GM12878 (cell line): Measurements from ENCODE around the gene DDX23. TPM values are rescaled to one million over a fixed set of nuclear protein-coding genes. Genes with fewer than 3 reads are reported as not detected.

Source experiments
- ATAC-seq: fragments of 200-7000 bp; cut with Tn5 transposase; 3 replicates; pipeline ENCODE4 v1.9.1; 2020; ENCODE audit warnings: mild to moderate bottlenecking, moderate library complexity
- BruUV-seq: library from RNA; stranded (reverse); fragments of 400-500 nt; replicated peaks from 2 replicates; lab custom pipeline; 2021; lab: Mats Ljungman, UMichigan
- CTCF ChIA-PET: fragments of 300-600 bp; sonication (Branson Sonifier 250); formaldehyde crosslinking; extraction: SDS; loops from one replicate; lab custom pipeline; 2021; ENCODE audit warnings: inconsistent platforms; lab: Yijun Ruan, JAX
- POLR2A ChIA-PET: fragments of 350-600 bp; formaldehyde crosslinking; extraction: SDS; loops from one replicate; lab custom pipeline; 2021; ENCODE audit warnings: inconsistent platforms; lab: Charles Lee
- RAD21 ChIA-PET: fragments of 300-600 bp; sonication (Branson Sonifier 250); formaldehyde crosslinking; loops from one replicate; lab custom pipeline; 2023; ENCODE audit warnings: antibody characterized with exemption; ENCODE audit not compliant: unreplicated experiment; lab: Charles Lee
- SMC1A ChIA-PET: fragments of 300-600 bp; sonication (Branson Sonifier 250); formaldehyde crosslinking; loops from one replicate; lab custom pipeline; 2023; ENCODE audit not compliant: unreplicated experiment, uncharacterized antibody; lab: Charles Lee
- DNase-seq: peaks from one replicate; pipeline ENCODE4 v3.0.0-alpha.2; 2011; ENCODE audit warnings: low read depth, low spot score
- FAIRE-seq: peaks from 3 replicates; lab custom pipeline; 2011; peaks lifted over from hg19 to GRCh38; lab: Jason Lieb, UNC
- H2AFZ ChIP-seq: 2 replicates; pipeline ENCODE4 v1.6.0; 2011; ENCODE audit warnings: low read depth, low read length, control low read depth; ENCODE audit not compliant: control insufficient read depth
- H3K27ac ChIP-seq: 2 replicates; pipeline ENCODE4 v1.5.1; 2011; ENCODE audit warnings: control low read depth; ENCODE audit not compliant: control insufficient read depth, insufficient read depth
- H3K27me3 ChIP-seq, 2 experiments: replicated peaks in 1 of 2; 2 replicates each; pipeline versions ENCODE4 v1.6.0 to v1.6.1; 2011; ENCODE audit warnings: low read length in 1 of 2; ENCODE audit not compliant: control insufficient read depth in 2 of 2, insufficient read depth in 2 of 2
- H3K36me3 ChIP-seq, 2 experiments: 2 replicates each; pipeline ENCODE4 v1.5.1; 2011; ENCODE audit warnings: low read length in 1 of 2; ENCODE audit not compliant: control insufficient read depth in 2 of 2, insufficient read depth in 2 of 2
- H3K4me1 ChIP-seq: 2 replicates; pipeline ENCODE4 v1.6.1; 2011; ENCODE audit warnings: mild to moderate bottlenecking, low read length, moderate library complexity, mixed read lengths; ENCODE audit not compliant: control insufficient read depth, insufficient read depth
- H3K4me2 ChIP-seq: 2 replicates; pipeline ENCODE4 v1.6.0; 2011; ENCODE audit warnings: control low read depth; ENCODE audit not compliant: control insufficient read depth, insufficient read depth
- H3K4me3 ChIP-seq: fragments of 200-600 bp; sonication (generic); 2 replicates; pipeline ENCODE4 v1.5.1; 2016
- H3K79me2 ChIP-seq: 2 replicates; pipeline ENCODE4 v1.6.0; 2011; ENCODE audit warnings: low read length; ENCODE audit not compliant: control insufficient read depth, insufficient read depth
- H3K9ac ChIP-seq: 2 replicates; pipeline ENCODE4 v1.8.0; 2011; ENCODE audit warnings: low read length, control low read depth, mixed read lengths; ENCODE audit not compliant: control insufficient read depth, insufficient read depth
- H3K9me3 ChIP-seq: replicated peaks from 3 replicates; pipeline ENCODE4 v1.5.1; 2011; ENCODE audit warnings: mild to moderate bottlenecking, low read length; ENCODE audit not compliant: control insufficient read depth, insufficient read depth
- H4K20me1 ChIP-seq: 2 replicates; pipeline ENCODE4 v1.6.0; 2011; ENCODE audit not compliant: control insufficient read depth, insufficient read depth
- ZNF24 ChIP-seq: fragments of 450-650 bp; IDR thresholded peaks from 2 replicates; pipeline ENCODE4 v1.6.1; 2017; ENCODE audit warnings: antibody characterized with exemption, mild to moderate bottlenecking
- WGBS: methylation state at CpG from one replicate; pipeline ENCODE4 v1.1.6; 2016; ENCODE audit warnings: low lambda C conversion rate; ENCODE audit not compliant: insufficient replicate concordance, insufficient coverage; ENCODE audit errors: missing lambda C conversion rate; 5-methylcytosine and 5-hydroxymethylcytosine counted together
- in situ Hi-C: fragments of 300-500 bp; cut with MboI; formaldehyde crosslinking; loops from 9 replicates; pipeline ENCODE4 v1.14.3; 2018; ENCODE audit warnings: mixed read lengths
- intact Hi-C: fragments of 100-400 bp; cut with micrococcal nuclease; formaldehyde crosslinking; loops from one replicate; pipeline ENCODE4 v1.14.2; 2022; ENCODE audit not compliant: unreplicated experiment
- polyA plus RNA-seq, 11 experiments: library from polyadenylated mRNA; depleted of rRNA in 4 of 11; unstranded in 6 of 11; stranded (reverse) in 5 of 11; fragments of >200 nt; fragmentation: Nextera tagmentation in 4 of 11; fragmentation: Illumina TruSeq in 1 of 11; extraction: Ambion mirVana in 4 of 11; extraction: Trizol in 1 of 11; gene quantifications; 1 replicate in 1 of 11; 2 replicates in 10 of 11; pipeline versions ENCODE4 v1.2.1 to v1.2.3, GENCODE V29; 2011 to 2016; ENCODE audit warnings: inconsistent platforms in 2 of 11, missing spikeins in 2 of 11, low read depth in 1 of 11
- total RNA-seq, 4 experiments: library from RNA; depleted of rRNA in 3 of 4; stranded (reverse); fragments of >200 nt in 3 of 4; fragmentation: Illumina TruSeq in 1 of 4; extraction: Trizol in 1 of 4; gene quantifications; 2 replicates each; pipeline versions ENCODE4 v1.2.1 to v1.2.3, GENCODE V29; 2013 to 2021
- TF ChIP-seq, protein P1 (sequence below): fragments of 150-350 bp; IDR thresholded peaks from 2 replicates; pipeline ENCODE4 v1.6.1; 2016; ENCODE audit warnings: low read depth, low read length

The DDX23 gene
- total and polyA plus RNA-seq, 10 of the 15 experiments (the other 5 are each of a cell fraction or from before 2014, with no cell fraction given): 25.8 to 107 (median 77.4) TPM

DNA sequence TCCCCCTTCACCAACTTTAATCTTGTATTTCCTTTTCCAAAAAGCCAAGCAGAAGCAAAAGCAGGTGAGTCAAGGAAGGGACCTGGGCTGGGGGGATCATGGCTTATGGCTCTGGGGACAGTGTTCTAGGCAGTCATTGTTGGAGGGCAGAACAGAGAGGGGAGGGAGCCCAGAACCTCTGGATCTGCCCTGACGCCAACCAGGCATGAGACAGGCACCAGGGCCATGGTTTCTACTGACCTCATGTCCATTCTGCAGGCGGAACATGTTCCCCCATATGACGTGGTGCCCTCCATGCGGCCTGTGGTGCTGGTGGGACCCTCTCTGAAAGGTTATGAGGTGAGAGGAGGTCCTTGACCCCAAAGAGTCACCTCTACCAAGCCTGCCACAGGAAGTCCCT, 27.1 kb downstream of the DDX23 start (continued):
- TF ChIP-seq, protein P1, sequence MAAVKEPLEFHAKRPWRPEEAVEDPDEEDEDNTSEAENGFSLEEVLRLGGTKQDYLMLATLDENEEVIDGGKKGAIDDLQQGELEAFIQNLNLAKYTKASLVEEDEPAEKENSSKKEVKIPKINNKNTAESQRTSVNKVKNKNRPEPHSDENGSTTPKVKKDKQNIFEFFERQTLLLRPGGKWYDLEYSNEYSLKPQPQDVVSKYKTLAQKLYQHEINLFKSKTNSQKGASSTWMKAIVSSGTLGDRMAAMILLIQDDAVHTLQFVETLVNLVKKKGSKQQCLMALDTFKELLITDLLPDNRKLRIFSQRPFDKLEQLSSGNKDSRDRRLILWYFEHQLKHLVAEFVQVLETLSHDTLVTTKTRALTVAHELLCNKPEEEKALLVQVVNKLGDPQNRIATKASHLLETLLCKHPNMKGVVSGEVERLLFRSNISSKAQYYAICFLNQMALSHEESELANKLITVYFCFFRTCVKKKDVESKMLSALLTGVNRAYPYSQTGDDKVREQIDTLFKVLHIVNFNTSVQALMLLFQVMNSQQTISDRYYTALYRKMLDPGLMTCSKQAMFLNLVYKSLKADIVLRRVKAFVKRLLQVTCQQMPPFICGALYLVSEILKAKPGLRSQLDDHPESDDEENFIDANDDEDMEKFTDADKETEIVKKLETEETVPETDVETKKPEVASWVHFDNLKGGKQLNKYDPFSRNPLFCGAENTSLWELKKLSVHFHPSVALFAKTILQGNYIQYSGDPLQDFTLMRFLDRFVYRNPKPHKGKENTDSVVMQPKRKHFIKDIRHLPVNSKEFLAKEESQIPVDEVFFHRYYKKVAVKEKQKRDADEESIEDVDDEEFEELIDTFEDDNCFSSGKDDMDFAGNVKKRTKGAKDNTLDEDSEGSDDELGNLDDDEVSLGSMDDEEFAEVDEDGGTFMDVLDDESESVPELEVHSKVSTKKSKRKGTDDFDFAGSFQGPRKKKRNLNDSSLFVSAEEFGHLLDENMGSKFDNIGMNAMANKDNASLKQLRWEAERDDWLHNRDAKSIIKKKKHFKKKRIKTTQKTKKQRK: no peak

DNA sequence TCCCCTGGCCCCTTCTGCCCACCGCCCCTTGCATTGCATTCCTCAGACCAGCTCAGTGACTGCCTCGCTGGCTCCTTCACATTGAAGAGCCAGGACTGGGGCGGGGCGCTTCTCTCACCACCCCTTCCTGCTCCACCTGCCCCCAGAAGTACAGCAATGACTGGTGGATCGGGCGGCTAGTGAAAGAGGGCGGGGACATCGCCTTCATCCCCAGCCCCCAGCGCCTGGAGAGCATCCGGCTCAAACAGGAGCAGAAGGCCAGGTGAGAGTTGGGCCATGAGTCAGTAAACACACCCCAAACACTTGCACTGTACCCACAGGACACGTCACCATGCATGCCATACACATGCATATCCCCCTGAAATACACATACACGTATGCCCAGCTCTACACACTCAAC, 27.9 kb downstream of the DDX23 start:
- in situ Hi-C loops: no loop called here
- FAIRE-seq (no peak), ATAC-seq (peak; percentile 90), DNase-seq (no peak)
- intact Hi-C loops: no loop called here
- H3K4me3 ChIP-seq: no peak overlapping the region
- H2AFZ ChIP-seq: no peak overlapping the region
- H3K36me3 ChIP-seq: peaks cover 6 to 8% of the 10 kb centered on the region in 2 experiments; a peak in 3 of 4 replicates
- H4K20me1 ChIP-seq: no peaks in the 10 kb centered on the region
- no peaks in the 10 kb centered on the region for H3K79me2 ChIP-seq
- no peaks in the 10 kb centered on the region; the same call in 1 of the 2 replicates for H3K4me1 ChIP-seq
- ChIA-PET RAD21 (interaction anchor here (0.8 to 1.5 kb wide), 2 partner anchors 28 to 172 kb away, joined by 3 read pairs; partner anchors contain the start of gene DDX23), POLR2A (no interaction called here), SMC1A (no interaction called here), CTCF (interaction anchor here (0.6 to 4.2 kb wide), 2 partner anchors 9 to 209 kb away, joined by 3 to 26 read pairs; no protein-coding TSS in a partner anchor)
- H3K9ac ChIP-seq: no peak overlapping the region
- H3K27me3 ChIP-seq: peaks cover 0 to 2% of the 10 kb centered on the region in 2 experiments; a peak in 3 of 4 replicates
- no peaks in the 10 kb centered on the region for H3K9me3 ChIP-seq
- H3K27ac ChIP-seq: no peak overlapping the region
- BruUV-seq: no TSS peak
- no peak overlapping the region for H3K4me2 ChIP-seq
- no peak for TF ChIP-seq ZNF24
- WGBS: 16% methylated on average over 12 of the region's 12 CpGs
